Dedifferentiated amniotic fluid mesenchymal stem cell (primary cell): ENCODE results near the gene DHDDS.
"Not testable (repeated sequence)": the region's sequence is repeated elsewhere in the genome, so short reads cannot be mapped to it uniquely, and the experiment has no call there.

Experiments used
- DNase-seq: peaks from one replicate; pipeline ENCODE4 v3.0.0-alpha.2; 2016; ENCODE audit errors: extremely low spot score

The DHDDS gene

GRCh38 chr1:26475989-26476388, 43.9 kb downstream of the DHDDS start:
- no peak for DNase-seq

- DNase-seq = no peak
These were observed 44.8 kb downstream of the DHDDS start for GRCh38 chr1:26476958-26477357.

GRCh38 chr1:26477446-26478152, 45.5 kb downstream of the DHDDS start:
- DNase-seq = no peak

- DNase-seq = no peak
These were observed 46.0 kb downstream of the DHDDS start for GRCh38 chr1:26478159-26478558.

- DNase-seq = no peak
These were observed 46.9 kb downstream of the DHDDS start for GRCh38 chr1:26478988-26479387.

GRCh38 chr1:26482921-26483320, 50.8 kb downstream of the DHDDS start:
- no peak for DNase-seq

- DNase-seq = peak; percentile 33
These were observed 51.9 kb downstream of the DHDDS start for GRCh38 chr1:26483980-26484379.

GRCh38 chr1:26490155-26490554, 58.0 kb downstream of the DHDDS start:
- no peak for DNase-seq

- DNase-seq = no peak
These were observed 61.1 kb downstream of the DHDDS start for GRCh38 chr1:26493267-26493666.

- DNase-seq = no peak
These were observed 61.8 kb downstream of the DHDDS start for GRCh38 chr1:26493938-26494337.

- no peak for DNase-seq
These were observed 64.7 kb downstream of the DHDDS start for GRCh38 chr1:26496861-26497260.

GRCh38 chr1:26498894-26499293, 66.8 kb downstream of the DHDDS start:
- DNase-seq = no peak

- peak; percentile 58 for DNase-seq
These were observed 68.5 kb downstream of the DHDDS start for GRCh38 chr1:26500488-26501175.

GRCh38 chr1:26510711-26511110, 78.6 kb downstream of the DHDDS start:
- not testable (repeated sequence) for DNase-seq

GRCh38 chr1:26515836-26516235, 83.7 kb downstream of the DHDDS start:
- DNase-seq = not testable (repeated sequence)

- no peak for DNase-seq
These were observed 85.1 kb downstream of the DHDDS start for GRCh38 chr1:26516987-26517765.

GRCh38 chr1:26517766-26518049, 85.6 kb downstream of the DHDDS start:
- no peak for DNase-seq

- no peak for DNase-seq
These were observed 86.2 kb downstream of the DHDDS start for GRCh38 chr1:26518355-26518754.

- DNase-seq = no peak
These were observed 88.2 kb downstream of the DHDDS start for GRCh38 chr1:26520339-26520738.
